ENCODE measurements around the gene ATP2A3. TPM values are rescaled to one million over a fixed set of nuclear protein-coding genes. Genes with fewer than 3 reads are reported as not detected.
A peak's percentile ranks its signal among the peaks of the same experiment; 100 is the strongest.

ATP2A3 gene
- total RNA-seq, 6 experiments from 2014 or later = 0.05 to 0.12 (median 0.08) TPM

DNA sequence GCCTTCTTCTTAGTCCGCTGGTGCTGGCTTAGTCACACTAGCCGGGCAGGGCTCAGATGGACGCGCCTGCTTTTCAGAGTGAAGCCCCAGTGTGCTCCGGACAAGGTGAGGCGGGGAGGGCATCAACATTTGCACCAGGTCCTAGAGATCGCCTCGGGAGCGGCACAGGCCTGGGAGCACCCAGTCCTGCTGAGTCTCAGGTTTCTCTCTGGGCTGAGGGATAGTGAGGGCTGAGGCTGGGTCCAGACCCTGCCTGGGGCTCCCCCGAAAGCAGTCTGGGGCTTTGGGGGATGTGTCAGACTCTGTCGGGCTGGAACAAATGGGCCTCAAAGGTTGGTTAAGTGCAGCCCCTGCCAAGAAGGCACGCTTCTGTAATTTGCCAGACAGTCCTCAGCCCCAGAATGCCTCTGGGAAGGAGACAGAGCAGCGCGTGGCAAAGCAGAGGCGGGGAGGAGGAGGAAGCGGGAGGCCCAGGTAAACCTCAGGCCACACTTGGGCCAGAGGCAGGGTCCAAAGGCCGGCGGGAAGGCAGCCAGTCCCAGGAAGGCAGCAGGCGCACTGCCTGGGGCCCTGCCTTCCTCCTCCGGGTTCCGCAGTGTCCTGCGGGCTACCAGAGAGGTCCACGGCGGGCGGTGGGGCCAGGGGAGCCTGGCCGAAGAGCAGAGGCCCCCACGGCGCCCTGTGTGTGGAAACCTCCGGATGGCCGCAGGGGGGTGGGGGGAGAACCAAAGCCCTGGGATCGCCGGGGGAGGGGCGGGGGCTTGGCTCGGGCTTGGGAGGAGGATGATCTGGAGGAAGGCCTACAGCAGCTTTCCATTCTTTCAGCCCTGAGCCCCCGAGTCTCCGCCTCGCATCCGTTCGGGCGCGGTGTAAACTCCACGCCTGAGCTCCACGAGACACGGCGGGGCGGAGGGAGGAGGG is 39.5 kb upstream of the ATP2A3 start:
- H3K27ac Mint-ChIP-seq = peak overlapping the region; percentile 52; the same call in 1 of the 2 replicates
- peaks cover 10% of the 10 kb centered on the region for H3K36me3 Mint-ChIP-seq (ENCODE audit: low read depth)
- peaks cover 22% of the 10 kb centered on the region for H3K4me1 Mint-ChIP-seq (ENCODE audit: low read depth)
- no peak overlapping the region for H3K4me3 Mint-ChIP-seq
- TF ChIP-seq, protein P1, sequence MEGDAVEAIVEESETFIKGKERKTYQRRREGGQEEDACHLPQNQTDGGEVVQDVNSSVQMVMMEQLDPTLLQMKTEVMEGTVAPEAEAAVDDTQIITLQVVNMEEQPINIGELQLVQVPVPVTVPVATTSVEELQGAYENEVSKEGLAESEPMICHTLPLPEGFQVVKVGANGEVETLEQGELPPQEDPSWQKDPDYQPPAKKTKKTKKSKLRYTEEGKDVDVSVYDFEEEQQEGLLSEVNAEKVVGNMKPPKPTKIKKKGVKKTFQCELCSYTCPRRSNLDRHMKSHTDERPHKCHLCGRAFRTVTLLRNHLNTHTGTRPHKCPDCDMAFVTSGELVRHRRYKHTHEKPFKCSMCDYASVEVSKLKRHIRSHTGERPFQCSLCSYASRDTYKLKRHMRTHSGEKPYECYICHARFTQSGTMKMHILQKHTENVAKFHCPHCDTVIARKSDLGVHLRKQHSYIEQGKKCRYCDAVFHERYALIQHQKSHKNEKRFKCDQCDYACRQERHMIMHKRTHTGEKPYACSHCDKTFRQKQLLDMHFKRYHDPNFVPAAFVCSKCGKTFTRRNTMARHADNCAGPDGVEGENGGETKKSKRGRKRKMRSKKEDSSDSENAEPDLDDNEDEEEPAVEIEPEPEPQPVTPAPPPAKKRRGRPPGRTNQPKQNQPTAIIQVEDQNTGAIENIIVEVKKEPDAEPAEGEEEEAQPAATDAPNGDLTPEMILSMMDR (IDR thresholded peaks at IDR 0.05) = no peak
- H3K27me3 Mint-ChIP-seq (ENCODE audit: insufficient read depth) = peaks cover 7% of the 10 kb centered on the region
- H3K9me3 Mint-ChIP-seq = no peaks in the 10 kb centered on the region
- no peak for DNase-seq

DNA sequence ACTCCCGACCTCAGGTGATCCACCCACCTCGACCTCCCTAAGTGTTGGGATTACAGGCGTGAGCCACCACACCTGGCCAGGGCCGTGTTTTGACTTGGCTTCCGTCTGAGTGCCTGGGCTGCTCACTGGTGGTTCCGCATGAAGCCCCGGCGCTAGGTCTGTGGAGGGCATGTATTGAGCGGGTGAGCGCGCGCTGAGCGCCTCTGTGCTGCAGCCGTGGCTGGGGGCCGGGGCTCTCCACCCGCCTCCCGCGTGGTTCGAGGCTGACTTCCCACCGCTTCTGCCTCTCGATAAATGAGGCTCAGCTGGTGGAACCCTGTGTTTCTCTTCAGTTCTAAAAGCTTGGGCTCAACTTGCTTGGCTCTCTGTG is 38.9 kb upstream of the ATP2A3 start:
- TF ChIP-seq, protein P1 (IDR thresholded peaks at IDR 0.05) = no peak
- DNase-seq = no peak
- H3K27me3 Mint-ChIP-seq (ENCODE audit: insufficient read depth) = peaks cover 7% of the 10 kb centered on the region
- H3K36me3 Mint-ChIP-seq (ENCODE audit: low read depth) = peaks cover 12% of the 10 kb centered on the region
- H3K27ac Mint-ChIP-seq = peak overlapping the region; percentile 52; the same call in 1 of the 2 replicates
- no peaks in the 10 kb centered on the region for H3K9me3 Mint-ChIP-seq
- H3K4me3 Mint-ChIP-seq = no peak overlapping the region
- peaks cover 22% of the 10 kb centered on the region for H3K4me1 Mint-ChIP-seq (ENCODE audit: low read depth)

DNA sequence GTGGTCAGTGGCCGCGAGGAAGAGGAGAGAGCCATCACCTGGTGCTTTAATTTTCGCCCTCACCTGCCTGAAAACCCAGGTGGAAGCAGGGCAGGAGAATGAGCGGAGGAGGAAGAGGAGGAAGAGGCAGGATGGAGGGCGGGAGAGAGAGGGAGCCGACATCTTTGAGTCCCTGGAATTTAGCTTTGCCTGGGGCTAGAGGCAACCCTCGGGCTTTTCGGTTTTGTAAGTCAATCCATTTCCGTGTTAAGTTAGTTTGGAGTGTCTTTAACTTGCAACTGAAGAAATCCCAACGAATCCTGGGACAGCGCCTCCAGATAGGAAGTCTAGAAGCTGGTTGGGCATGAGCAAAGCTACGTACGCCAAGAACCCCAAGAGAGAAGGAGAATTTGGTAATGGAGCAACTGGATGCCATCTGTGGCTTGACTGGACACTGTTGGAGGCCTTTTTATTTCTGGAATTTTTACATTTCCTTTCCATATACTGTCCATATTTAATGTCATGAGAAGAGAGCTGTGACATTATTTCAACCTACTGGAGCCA is 36.9 kb upstream of the ATP2A3 start:
- Mint-ChIP-seq H3K27me3 (ENCODE audit: insufficient read depth) (peaks cover 7% of the 10 kb centered on the region), H3K4me3 (no peak overlapping the region), H3K9me3 (no peaks in the 10 kb centered on the region), H3K27ac (no peak overlapping the region), H3K4me1 (ENCODE audit: low read depth) (peaks cover 22% of the 10 kb centered on the region), H3K36me3 (ENCODE audit: low read depth) (peaks cover 4% of the 10 kb centered on the region; the same call in 1 of the 2 replicates)
- DNase-seq = no peak
- TF ChIP-seq, protein P1 (IDR thresholded peaks at IDR 0.05) = no peak

DNA sequence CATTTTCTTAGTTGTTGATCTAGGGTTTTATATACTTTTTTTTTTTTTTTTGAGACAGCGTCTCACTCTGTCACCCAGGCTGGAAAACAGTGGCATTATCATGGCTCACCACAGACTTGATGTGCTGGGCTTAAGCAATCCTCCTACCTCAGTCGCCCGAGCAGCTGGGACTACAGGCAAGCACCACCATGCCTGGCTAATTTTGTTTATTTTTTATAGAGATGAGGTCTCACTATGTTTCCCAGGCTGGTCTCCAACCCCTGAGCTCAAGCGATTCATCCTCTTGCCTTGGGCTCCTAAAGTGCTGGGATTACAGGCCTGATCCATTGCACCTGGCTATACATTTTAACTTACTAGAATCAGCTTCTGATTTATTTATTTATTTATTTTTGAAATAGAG is 34.2 kb upstream of the ATP2A3 start:
- TF ChIP-seq, protein P1 (IDR thresholded peaks at IDR 0.05) = no peak
- no peak for DNase-seq
- Mint-ChIP-seq H3K4me3 (no peak overlapping the region), H3K36me3 (ENCODE audit: low read depth) (peaks cover 4% of the 10 kb centered on the region; the same call in 1 of the 2 replicates), H3K27ac (no peak overlapping the region), H3K4me1 (ENCODE audit: low read depth) (peaks cover 22% of the 10 kb centered on the region), H3K9me3 (peaks cover 5% of the 10 kb centered on the region; the same call in 1 of the 2 replicates), H3K27me3 (ENCODE audit: insufficient read depth) (peaks cover 6% of the 10 kb centered on the region)

DNA sequence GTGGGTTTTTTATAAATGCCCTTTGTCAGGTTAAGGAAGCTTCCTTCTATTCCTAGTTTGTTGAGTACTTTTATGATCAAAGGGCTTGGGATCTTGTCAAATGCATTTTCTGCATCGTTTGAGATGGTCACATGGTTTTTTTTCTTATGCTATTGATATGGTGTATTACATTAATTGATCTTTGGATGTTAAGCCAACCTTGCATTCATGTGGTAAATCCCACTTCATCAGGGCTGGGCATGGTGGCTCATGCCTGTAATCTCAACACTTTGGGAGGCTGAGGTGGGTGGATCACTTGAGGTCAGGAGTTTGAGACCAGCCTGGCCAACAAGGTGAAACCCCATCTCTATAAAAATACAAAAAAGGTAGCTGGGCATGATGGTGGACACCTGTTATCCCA is 30.8 kb upstream of the ATP2A3 start:
- H3K27ac Mint-ChIP-seq = no peak overlapping the region
- no peaks in the 10 kb centered on the region for H3K4me1 Mint-ChIP-seq (ENCODE audit: low read depth)
- H3K27me3 Mint-ChIP-seq (ENCODE audit: insufficient read depth) = peaks cover 10% of the 10 kb centered on the region
- peaks cover 5% of the 10 kb centered on the region; the same call in 1 of the 2 replicates for H3K9me3 Mint-ChIP-seq
- H3K4me3 Mint-ChIP-seq = no peak overlapping the region
- TF ChIP-seq, protein P1 (IDR thresholded peaks at IDR 0.05) = no peak
- DNase-seq = no peak
- peaks cover 4% of the 10 kb centered on the region; the same call in 1 of the 2 replicates for H3K36me3 Mint-ChIP-seq (ENCODE audit: low read depth)

Measured in HFFc6 (cell line).